Heart left ventricle (tissue), 13 donors: ENCODE measurements around the gene OLFM1.

ENCODE experiments used
- POLR2A ChIP-seq, 2 donors: fragments of 450-650 bp; IDR thresholded peaks; one replicate each; pipeline ENCODE4 v1.6.1; 2017; ENCODE audit warnings: antibody characterized with exemption in 2 of 2, mild to moderate bottlenecking in 2 of 2, moderate library complexity in 2 of 2
- TF ChIP-seq, protein P1 (sequence below), 12 donors: fragments of 200-600 bp; sonication (generic) in 4 of 12; IDR thresholded peaks; one replicate each; pipeline versions ENCODE4 v1.5.0 to v1.8.0; 2018 to 2022; ENCODE audit warnings: antibody characterized with exemption in 12 of 12, mild to moderate bottlenecking in 5 of 12
- donor health status: ischemic (EF 13 %, LVEDD 7.1; RV severe dilation, severe dysfunction).
- donor health status: DM: no; HTN: yes; CAD: no.
- donor health status: DM: no; HTN: no; CAD: no.
- donor health status: ischemic (EF 25% LVEDD 6.9; RV normal size, moderate dysfunction).
- donor health status: ischemic (EF 25% LVEDD 5.7; RV mildly dilated, moderate dysfunction).
- donor health status: ischemic (EF 35%, LVEDD 5.7; RV mildly dilated, moderate dysfunction).
- donor health status: nonischemic (EF 11% LVEDD 7.7; RV severe dilation, severe dysfunction).
- donor health status: DM: yes; HTN: yes; CAD: no.
- donor health status: PGD.
- donor health status: ischemic (EF 29% LVEDD 5.4; RV normal size, mild dysfunction).
- donor health status: nonischemic (EF 23%, LVEDD 6.1; RV moderate dilation, normal function).

DNA sequence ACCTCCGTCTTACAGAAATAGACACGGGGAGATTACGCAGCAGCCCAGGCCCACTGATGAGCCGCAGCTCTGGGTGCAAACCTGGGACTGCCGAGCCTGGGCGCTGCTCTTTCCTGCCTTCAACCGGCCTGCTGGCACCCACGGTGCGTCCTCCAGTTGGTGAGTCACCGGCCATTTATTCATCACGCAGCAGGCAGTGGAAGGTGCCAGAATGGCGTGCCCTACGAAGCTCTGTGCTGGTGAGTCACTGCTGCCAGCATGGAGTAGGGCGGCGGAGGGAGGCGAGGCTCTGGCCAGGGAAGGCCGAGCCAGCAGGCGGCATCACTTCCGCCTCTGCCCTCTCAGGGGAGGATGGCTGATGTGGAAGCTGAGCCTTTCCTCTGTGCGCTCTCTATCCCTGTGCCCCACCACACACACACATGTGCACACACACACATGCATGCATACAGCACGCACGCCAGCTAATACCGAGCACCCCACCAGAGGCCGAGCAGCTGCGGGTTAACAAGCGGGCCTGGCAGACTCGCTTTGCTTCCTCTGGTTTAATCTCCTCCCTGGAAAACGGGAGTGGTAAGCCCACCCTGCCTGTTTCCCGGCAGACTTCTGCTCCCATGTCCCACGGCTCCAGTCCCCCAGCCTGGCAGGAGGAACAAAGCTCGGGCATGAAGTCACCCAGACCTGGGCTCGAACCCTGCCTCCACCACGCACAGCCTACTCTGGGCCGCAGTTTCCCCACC lies 39.2 kb downstream of the OLFM1 start:
- TF ChIP-seq, protein P1, sequence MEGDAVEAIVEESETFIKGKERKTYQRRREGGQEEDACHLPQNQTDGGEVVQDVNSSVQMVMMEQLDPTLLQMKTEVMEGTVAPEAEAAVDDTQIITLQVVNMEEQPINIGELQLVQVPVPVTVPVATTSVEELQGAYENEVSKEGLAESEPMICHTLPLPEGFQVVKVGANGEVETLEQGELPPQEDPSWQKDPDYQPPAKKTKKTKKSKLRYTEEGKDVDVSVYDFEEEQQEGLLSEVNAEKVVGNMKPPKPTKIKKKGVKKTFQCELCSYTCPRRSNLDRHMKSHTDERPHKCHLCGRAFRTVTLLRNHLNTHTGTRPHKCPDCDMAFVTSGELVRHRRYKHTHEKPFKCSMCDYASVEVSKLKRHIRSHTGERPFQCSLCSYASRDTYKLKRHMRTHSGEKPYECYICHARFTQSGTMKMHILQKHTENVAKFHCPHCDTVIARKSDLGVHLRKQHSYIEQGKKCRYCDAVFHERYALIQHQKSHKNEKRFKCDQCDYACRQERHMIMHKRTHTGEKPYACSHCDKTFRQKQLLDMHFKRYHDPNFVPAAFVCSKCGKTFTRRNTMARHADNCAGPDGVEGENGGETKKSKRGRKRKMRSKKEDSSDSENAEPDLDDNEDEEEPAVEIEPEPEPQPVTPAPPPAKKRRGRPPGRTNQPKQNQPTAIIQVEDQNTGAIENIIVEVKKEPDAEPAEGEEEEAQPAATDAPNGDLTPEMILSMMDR (IDR thresholded peaks at IDR 0.05): no peak
- no peak for TF ChIP-seq POLR2A (IDR thresholded peaks at IDR 0.05)
